Measurements from ENCODE around the gene HELZ2. TPM values are rescaled to one million over a fixed set of nuclear protein-coding genes. Genes with fewer than 3 reads are reported as not detected.

Gene HELZ2
- total RNA-seq, 1 experiment from 2014 or later = 27.9 TPM

DNA sequence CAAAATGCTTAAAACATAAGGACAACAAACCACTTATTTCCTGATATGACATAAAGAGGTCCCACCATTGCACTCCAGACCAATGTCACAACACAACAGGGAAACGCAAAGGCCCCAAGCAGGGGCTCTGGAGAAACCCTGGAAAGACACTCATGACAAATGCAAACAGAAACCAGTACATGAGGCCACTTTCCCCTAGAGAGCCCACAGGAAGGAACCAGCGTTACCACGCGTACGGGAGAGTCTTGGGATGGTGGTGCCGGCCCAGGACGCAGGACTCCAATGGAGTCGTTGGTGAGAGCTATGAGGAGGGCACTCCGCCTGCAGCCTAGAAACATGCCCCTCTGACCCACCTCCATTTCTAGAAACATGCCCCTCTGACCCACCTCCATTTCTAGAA, 32.6 kb upstream of the HELZ2 start:
- no peak overlapping the region for H3K4me3 Mint-ChIP-seq
- Histone ChIP-seq H3K27me3 (ENCODE audit: insufficient read depth, low read length) (no peaks in the 10 kb centered on the region), H3K9me3 (ENCODE audit: control insufficient read depth, low read depth, low read length) (no peaks in the 10 kb centered on the region), H3K14ac (ENCODE audit: insufficient read depth, low read length) (no peak overlapping the region), H4K91ac (ENCODE audit: insufficient read length, low read depth, low read length) (no peak overlapping the region), H3K23me2 (ENCODE audit: insufficient read length, low read depth, low read length, poor library complexity, severe bottlenecking) (no peaks in the 10 kb centered on the region), H2BK120ac (ENCODE audit: low read depth, low read length, poor library complexity, severe bottlenecking) (no peak overlapping the region), H4K5ac (ENCODE audit: insufficient read length, low read depth, low read length) (no peak overlapping the region), H3K9ac (ENCODE audit: extremely low read depth, insufficient read length, low read length) (no peak overlapping the region), H2AK5ac (ENCODE audit: insufficient read length, low read length) (no peak overlapping the region), H3K56ac (ENCODE audit: insufficient read length, low read depth, low read length) (no peak overlapping the region), H3K79me1 (ENCODE audit: insufficient read depth, low read depth, low read length, poor library complexity, severe bottlenecking) (no peaks in the 10 kb centered on the region), H3K4ac (ENCODE audit: low read depth, low read length) (no peak overlapping the region), H3K23ac (ENCODE audit: insufficient read length, low read depth, low read length) (no peak overlapping the region), H2BK12ac (ENCODE audit: insufficient read length, low read depth, low read length) (no peak overlapping the region), H3K79me2 (ENCODE audit: insufficient read depth, low read length) (no peaks in the 10 kb centered on the region), H3K4me2 (ENCODE audit: insufficient read depth, insufficient read length, low read length) (no peak overlapping the region), H2BK15ac (ENCODE audit: low read depth, low read length) (no peak overlapping the region), H3K27ac (ENCODE audit: insufficient read length, low read depth, low read length) (no peak overlapping the region), H2AFZ (ENCODE audit: low read length) (no peak overlapping the region), H2BK20ac (ENCODE audit: low read depth, low read length, poor library complexity, severe bottlenecking) (no peak overlapping the region), H2BK5ac (ENCODE audit: insufficient read length, low read length) (no peak overlapping the region), H4K20me1 (ENCODE audit: control insufficient read depth, insufficient read depth, insufficient read length) (no peaks in the 10 kb centered on the region), H3K4me1 (ENCODE audit: insufficient read depth, low read length) (no peaks in the 10 kb centered on the region), H3K18ac (ENCODE audit: insufficient read length, low read depth, low read length) (no peak overlapping the region), H3T11ph (ENCODE audit: low read length) (no peak overlapping the region), H4K8ac (replicated peaks; ENCODE audit: insufficient read length, low read depth, low read length) (no peak overlapping the region)
- H3K27me3 Mint-ChIP-seq (ENCODE audit: low read depth) = no peaks in the 10 kb centered on the region
- no peaks in the 10 kb centered on the region for H3K9me3 Mint-ChIP-seq
- no CpG with 5 or more reads among the region's 9 CpGs for WGBS (ENCODE audit: extremely low coverage, insufficient read length, low lambda C conversion rate)
- H3K36me3 Mint-ChIP-seq (ENCODE audit: insufficient read depth in 1 of 3, low read depth in 3 of 3) = peaks cover 11 to 23% (median 21%) of the 10 kb centered on the region in 3 experiments; a peak in 6 of 7 replicates
- no peak overlapping the region for H3K27ac Mint-ChIP-seq
- TF ChIP-seq, protein P1, sequence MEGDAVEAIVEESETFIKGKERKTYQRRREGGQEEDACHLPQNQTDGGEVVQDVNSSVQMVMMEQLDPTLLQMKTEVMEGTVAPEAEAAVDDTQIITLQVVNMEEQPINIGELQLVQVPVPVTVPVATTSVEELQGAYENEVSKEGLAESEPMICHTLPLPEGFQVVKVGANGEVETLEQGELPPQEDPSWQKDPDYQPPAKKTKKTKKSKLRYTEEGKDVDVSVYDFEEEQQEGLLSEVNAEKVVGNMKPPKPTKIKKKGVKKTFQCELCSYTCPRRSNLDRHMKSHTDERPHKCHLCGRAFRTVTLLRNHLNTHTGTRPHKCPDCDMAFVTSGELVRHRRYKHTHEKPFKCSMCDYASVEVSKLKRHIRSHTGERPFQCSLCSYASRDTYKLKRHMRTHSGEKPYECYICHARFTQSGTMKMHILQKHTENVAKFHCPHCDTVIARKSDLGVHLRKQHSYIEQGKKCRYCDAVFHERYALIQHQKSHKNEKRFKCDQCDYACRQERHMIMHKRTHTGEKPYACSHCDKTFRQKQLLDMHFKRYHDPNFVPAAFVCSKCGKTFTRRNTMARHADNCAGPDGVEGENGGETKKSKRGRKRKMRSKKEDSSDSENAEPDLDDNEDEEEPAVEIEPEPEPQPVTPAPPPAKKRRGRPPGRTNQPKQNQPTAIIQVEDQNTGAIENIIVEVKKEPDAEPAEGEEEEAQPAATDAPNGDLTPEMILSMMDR (conservative IDR thresholded peaks at IDR 0.05) = no peak
- no peak for DNase-seq
- no peaks in the 10 kb centered on the region for H3K4me1 Mint-ChIP-seq
